ENCODE data around the gene FRS2.

The FRS2 gene

GRCh38 chr12:69509904-69510827, 40.0 kb downstream of the FRS2 start:
- DNase-seq, result no peak

GRCh38 chr12:69511016-69511415, 40.8 kb downstream of the FRS2 start:
- TF ChIP-seq CTCF (IDR thresholded peaks at IDR 0.05; ENCODE audit: low read depth, low read length), result no peak
- Histone ChIP-seq H3K4me1 (peaks cover 44% of the 10 kb centered on the region), H3K4me3 (ENCODE audit: low read depth, low read length) (no peak overlapping the region), H3K36me3 (no peaks in the 10 kb centered on the region), H3K27me3 (no peaks in the 10 kb centered on the region), H3K9me3 (no peaks in the 10 kb centered on the region)
- no peak for DNase-seq

More at GRCh38 chr12:69509904-69510827, 40.0 kb downstream of the FRS2 start:
- H3K4me1 ChIP-seq, result peaks cover 42% of the 10 kb centered on the region
- H3K9me3 ChIP-seq, result no peaks in the 10 kb centered on the region
- H3K27me3 ChIP-seq, result no peaks in the 10 kb centered on the region
- no peaks in the 10 kb centered on the region for H3K36me3 ChIP-seq
- no peak for TF ChIP-seq CTCF (IDR thresholded peaks at IDR 0.05; ENCODE audit: low read depth, low read length)
- peak overlapping the region; percentile 21 for H3K4me3 ChIP-seq (ENCODE audit: low read depth, low read length)

- Histone ChIP-seq H3K9me3 (no peaks in the 10 kb centered on the region), H3K4me3 (ENCODE audit: low read depth, low read length) (no peak overlapping the region), H3K27me3 (no peaks in the 10 kb centered on the region), H3K36me3 (no peaks in the 10 kb centered on the region), H3K4me1 (peaks cover 42% of the 10 kb centered on the region)
- TF ChIP-seq CTCF (IDR thresholded peaks at IDR 0.05; ENCODE audit: low read depth, low read length), result no peak
- DNase-seq, result no peak
Observed at GRCh38 chr12:69511469-69512267, 41.5 kb downstream of the FRS2 start.

GRCh38 chr12:69512820-69513219, 42.6 kb downstream of the FRS2 start:
- peaks cover 37% of the 10 kb centered on the region for H3K4me1 ChIP-seq

GRCh38 chr12:69513297-69513696, 43.1 kb downstream of the FRS2 start:
- peaks cover 37% of the 10 kb centered on the region for H3K4me1 ChIP-seq
- no peaks in the 10 kb centered on the region for H3K36me3 ChIP-seq
- TF ChIP-seq CTCF (IDR thresholded peaks at IDR 0.05; ENCODE audit: low read depth, low read length), result no peak
- H3K27me3 ChIP-seq, result no peaks in the 10 kb centered on the region
- no peak overlapping the region for H3K4me3 ChIP-seq (ENCODE audit: low read depth, low read length)
- no peak for DNase-seq
- H3K9me3 ChIP-seq, result no peaks in the 10 kb centered on the region

More at GRCh38 chr12:69512820-69513219, 42.6 kb downstream of the FRS2 start:
- Histone ChIP-seq H3K4me3 (ENCODE audit: low read depth, low read length) (no peak overlapping the region), H3K9me3 (no peaks in the 10 kb centered on the region), H3K27me3 (no peaks in the 10 kb centered on the region), H3K36me3 (no peaks in the 10 kb centered on the region)
- no peak for TF ChIP-seq CTCF (IDR thresholded peaks at IDR 0.05; ENCODE audit: low read depth, low read length)
- DNase-seq, result no peak
